Endothelial cell of umbilical vein (primary cell): ENCODE data around the gene GBF1. TPM values are rescaled to one million over a fixed set of nuclear protein-coding genes. Genes with fewer than 3 reads are reported as not detected.

Experiments
- BruUV-seq: library from RNA; stranded (reverse); fragments of 400-500 nt; replicated peaks from 2 replicates; lab custom pipeline; 2021; lab: Mats Ljungman, UMichigan
- CTCF ChIA-PET: fragments of 300-600, 350-600 bp; sonication (Branson Sonifier 250); formaldehyde crosslinking; loops from one replicate; lab custom pipeline; 2021; ENCODE audit warnings: antibody characterized with exemption, inconsistent platforms; lab: Charles Lee
- POLR2A ChIA-PET: fragments of 300-600, 350-600 bp; sonication (Branson Sonifier 250); formaldehyde crosslinking; loops from one replicate; lab custom pipeline; 2021; ENCODE audit warnings: antibody characterized with exemption, inconsistent platforms; lab: Charles Lee
- DNase-seq: peaks from one replicate; pipeline ENCODE4 v3.0.0-alpha.2; 2011; ENCODE audit warnings: low read depth, low spot score
- FAIRE-seq: peaks from 2 replicates; lab custom pipeline; 2011; peaks lifted over from hg19 to GRCh38; lab: Jason Lieb, UNC
- H2AFZ ChIP-seq: 2 replicates; pipeline ENCODE4 v1.6.0; 2012; ENCODE audit warnings: low read depth, low read length, control low read depth, inconsistent platforms
- H3K27ac ChIP-seq: 2 replicates; pipeline ENCODE4 v1.5.1; 2011; ENCODE audit warnings: low read depth, mild to moderate bottlenecking, control low read depth, low read length, moderate library complexity; ENCODE audit not compliant: insufficient read depth
- H3K27me3 ChIP-seq, 2 experiments: 2 replicates each; pipeline versions ENCODE4 v1.6.0 to v1.6.1; 2011; ENCODE audit warnings: low read length in 2 of 2, mixed read lengths in 1 of 2; ENCODE audit not compliant: control insufficient read depth in 2 of 2, insufficient read depth in 2 of 2
- H3K36me3 ChIP-seq, 2 experiments: 2 replicates in 1 of 2; 3 replicates in 1 of 2; pipeline ENCODE4 v1.5.1; 2011; ENCODE audit warnings: low read length in 2 of 2, mild to moderate bottlenecking in 1 of 2, moderate library complexity in 1 of 2; ENCODE audit not compliant: control insufficient read depth in 2 of 2, insufficient read depth in 2 of 2; ENCODE audit errors: extremely low read depth in 1 of 2
- H3K4me1 ChIP-seq: 3 replicates; pipeline ENCODE4 v1.5.1; 2011; ENCODE audit warnings: mild to moderate bottlenecking, low read length; ENCODE audit not compliant: control insufficient read depth, insufficient read depth; ENCODE audit errors: extremely low read depth
- H3K4me2 ChIP-seq: 2 replicates; pipeline ENCODE4 v1.6.1; 2011; ENCODE audit warnings: low read length, control low read depth, mixed read lengths; ENCODE audit not compliant: insufficient read depth
- H3K4me3 ChIP-seq, 3 experiments: fragments of 200-600 bp in 1 of 3; sonication (generic), shearing (Covaris generic) in 1 of 3; replicated peaks in 1 of 3; 2 replicates each; pipeline ENCODE4 v1.5.1; 2011 to 2016; ENCODE audit warnings: control low read depth in 3 of 3, low read length in 3 of 3, mild to moderate bottlenecking in 2 of 3, inconsistent platforms in 1 of 3, low read depth in 1 of 3, moderate library complexity in 1 of 3; ENCODE audit not compliant: insufficient read depth in 1 of 3
- H3K79me2 ChIP-seq: 2 replicates; pipeline ENCODE4 v1.6.0; 2012; ENCODE audit warnings: low read length, inconsistent platforms; ENCODE audit not compliant: control insufficient read depth, insufficient read depth
- H3K9ac ChIP-seq: replicated peaks from 2 replicates; pipeline ENCODE3; 2011; ENCODE audit warnings: low read length, control low read depth; ENCODE audit not compliant: insufficient read depth; ENCODE audit errors: extremely low read depth
- H3K9me1 ChIP-seq: replicated peaks from 3 replicates; pipeline ENCODE4 v1.6.0; 2011; ENCODE audit warnings: mild to moderate bottlenecking, low read length; ENCODE audit not compliant: control insufficient read depth, insufficient read depth; ENCODE audit errors: extremely low read depth
- H3K9me3 ChIP-seq: replicated peaks from 2 replicates; pipeline ENCODE4 v1.5.1; 2012; ENCODE audit warnings: low read length, inconsistent platforms; ENCODE audit not compliant: control insufficient read depth, insufficient read depth
- H4K20me1 ChIP-seq: replicated peaks from 2 replicates; pipeline ENCODE3; 2011; ENCODE audit warnings: mild to moderate bottlenecking, low read length; ENCODE audit not compliant: control insufficient read depth, insufficient read depth; ENCODE audit errors: extremely low read depth
- CTCF ChIP-seq, 2 donors: IDR thresholded peaks; 1 replicate in 1 of 2; 2 replicates in 1 of 2; pipeline ENCODE4 v1.5.1; 2011; ENCODE audit warnings: low read length in 2 of 2, mild to moderate bottlenecking in 2 of 2, moderate library complexity in 2 of 2, control low read depth in 1 of 2, inconsistent platforms in 1 of 2, low read depth in 1 of 2; ENCODE audit not compliant: insufficient read depth in 1 of 2; ENCODE audit errors: extremely low read depth in 1 of 2
- EZH2 ChIP-seq: IDR thresholded peaks from 2 replicates; pipeline ENCODE4 v1.6.1; 2012; ENCODE audit warnings: borderline replicate concordance, low read depth, mild to moderate bottlenecking, moderate library complexity, low read length, inconsistent platforms; ENCODE audit not compliant: severe bottlenecking
- FOS ChIP-seq: IDR thresholded peaks from 2 replicates; pipeline ENCODE4 v1.6.1; 2011; ENCODE audit warnings: mild to moderate bottlenecking, low read length, moderate library complexity, borderline replicate concordance; ENCODE audit not compliant: insufficient read depth
- GATA2 ChIP-seq: IDR thresholded peaks from 2 replicates; pipeline ENCODE4 v1.7.0; 2011; ENCODE audit warnings: low read depth, mild to moderate bottlenecking, moderate library complexity, mixed read lengths, low read length; ENCODE audit not compliant: insufficient read length, insufficient read depth
- JUN ChIP-seq: IDR thresholded peaks from 2 replicates; pipeline ENCODE4 v1.6.1; 2011; ENCODE audit warnings: borderline replicate concordance, low read depth; ENCODE audit not compliant: insufficient read length, insufficient read depth
- MAX ChIP-seq: IDR thresholded peaks from 2 replicates; pipeline ENCODE4 v1.6.1; 2011; ENCODE audit not compliant: insufficient read depth, insufficient read length
- MYC ChIP-seq: IDR thresholded peaks from one replicate; pipeline ENCODE4 v1.6.1; 2011; ENCODE audit warnings: mild to moderate bottlenecking, low read depth, low read length
- POLR2A ChIP-seq: IDR thresholded peaks from 2 replicates; pipeline ENCODE4 v1.6.1; 2012; ENCODE audit warnings: low read depth, mild to moderate bottlenecking, control low read depth, low read length
- POLR2AphosphoS5 ChIP-seq: IDR thresholded peaks from 2 replicates; pipeline ENCODE4 v1.6.1; 2012; ENCODE audit warnings: low read depth, mild to moderate bottlenecking, control low read depth, low read length, moderate library complexity; ENCODE audit not compliant: insufficient read depth
- dilution Hi-C: fragments of 300-500 bp; cut with MboI; formaldehyde crosslinking; loops from one replicate; pipeline ENCODE4 v1.15.0; 2019; ENCODE audit warnings: low sequenced_read_pairs; ENCODE audit not compliant: extremely low pct_ligation_motif_present
- intact Hi-C: fragments of 100-400 bp; cut with micrococcal nuclease; formaldehyde crosslinking; loops from one replicate; pipeline ENCODE4 v1.10.0; 2022
- polyA plus RNA-seq, 4 experiments: library from polyadenylated mRNA; depleted of rRNA in 3 of 4; stranded (reverse) in 3 of 4; unstranded in 1 of 4; fragments of >200 nt; gene quantifications; 2 replicates each; pipeline versions ENCODE4 v1.2.1 to v1.2.3, GENCODE V29; 2011 to 2012; ENCODE audit warnings: missing spikeins in 1 of 4
- total RNA-seq: library from RNA; stranded (reverse); gene quantifications from 2 replicates; pipeline ENCODE4 v1.2.3, GENCODE V29; 2021

The GBF1 gene
- total and polyA plus RNA-seq, 2 donors (not counting 3 experiments of a cell fraction or from before 2014, with no cell fraction given) = 26.0 to 49.7 TPM

- no peak for FAIRE-seq
Measured at GRCh38 chr10:102400598-102401341, 155.4 kb downstream of the GBF1 start.

More at GRCh38 chr10:102400598-102401341, 155.4 kb downstream of the GBF1 start:
- no peaks in the 10 kb centered on the region for H3K9me1 ChIP-seq
- H3K4me1 ChIP-seq = peaks cover 10% of the 10 kb centered on the region
- no peak for DNase-seq
- TF ChIP-seq POLR2A (no peak), JUN (no peak), MAX (no peak), POLR2AphosphoS5 (no peak), EZH2 (no peak), FOS (no peak), MYC (no peak), GATA2 (no peak), CTCF (IDR thresholded peaks at IDR 0.05; ENCODE audit: extremely low read depth in 1 of 2, insufficient read depth in 1 of 2, low read depth in 1 of 2, low read length in 2 of 2) (no peak)
- H3K4me3 ChIP-seq = no peak overlapping the region
- POLR2A ChIA-PET = no interaction called here
- intact Hi-C loops = no loop called here
- no peak overlapping the region for H3K4me2 ChIP-seq
- BruUV-seq = no TSS peak
- CTCF ChIA-PET = interaction anchor here (1.0 to 9.2 kb wide), 5 partner anchors 13 to 183 kb away, joined by 3 to 168 read pairs (median 4); no protein-coding TSS in a partner anchor
- H3K27ac ChIP-seq = no peak overlapping the region
- H3K36me3 ChIP-seq = peaks cover 0 to 32% of the 10 kb centered on the region in 2 experiments
- no peaks in the 10 kb centered on the region for H4K20me1 ChIP-seq
- H3K27me3 ChIP-seq = no peaks in the 10 kb centered on the region
- H2AFZ ChIP-seq = no peak overlapping the region
- dilution Hi-C loops = no loop called here
- no peaks in the 10 kb centered on the region for H3K79me2 ChIP-seq
- no peak overlapping the region for H3K9ac ChIP-seq
- no peaks in the 10 kb centered on the region for H3K9me3 ChIP-seq
